CD14-positive monocyte (primary cell): ENCODE data around the gene PSMA6. TPM values are rescaled to one million over a fixed set of nuclear protein-coding genes. Genes with fewer than 3 reads are reported as not detected.

ENCODE experiments used
- DNase-seq, 3 donors: peaks; one replicate each; pipeline ENCODE4 v3.0.0-alpha.2; 2011 to 2022
- H2AFZ ChIP-seq: 2 replicates; pipeline ENCODE4 v1.6.0; 2012; ENCODE audit warnings: mild to moderate bottlenecking, low read depth, low read length, inconsistent platforms; ENCODE audit not compliant: insufficient read depth, poor library complexity, severe bottlenecking
- H3K27ac ChIP-seq, 2 donors: 1 replicate in 1 of 2; 2 replicates in 1 of 2; pipeline ENCODE4 v1.5.1; 2012 to 2013; ENCODE audit warnings: low read length in 2 of 2, control low read depth in 1 of 2, inconsistent platforms in 1 of 2, low read depth in 1 of 2, mild to moderate bottlenecking in 1 of 2
- H3K27me3 ChIP-seq, 2 donors: one replicate each; pipeline versions ENCODE4 v1.6.0 to v1.6.1; 2011 to 2013; ENCODE audit warnings: low read length in 2 of 2; ENCODE audit not compliant: control insufficient read depth in 2 of 2, insufficient read depth in 2 of 2
- H3K36me3 ChIP-seq, 2 donors: replicated peaks in 1 of 2; 1 replicate in 1 of 2; 2 replicates in 1 of 2; pipeline versions ENCODE4 v1.5.1 to v1.6.1; 2012 to 2013; ENCODE audit warnings: low read length in 2 of 2, control low read depth in 1 of 2, inconsistent platforms in 1 of 2, mild to moderate bottlenecking in 1 of 2; ENCODE audit not compliant: insufficient read depth in 2 of 2, control insufficient read depth in 1 of 2
- H3K4me1 ChIP-seq, 2 donors: 1 replicate in 1 of 2; 2 replicates in 1 of 2; pipeline versions ENCODE4 v1.5.1 to v1.6.1; 2012 to 2013; ENCODE audit warnings: low read length in 2 of 2, control low read depth in 1 of 2, inconsistent platforms in 1 of 2, mild to moderate bottlenecking in 1 of 2, moderate library complexity in 1 of 2; ENCODE audit not compliant: insufficient read depth in 2 of 2, control insufficient read depth in 1 of 2
- H3K4me2 ChIP-seq: replicated peaks from 2 replicates; pipeline ENCODE3; 2012; ENCODE audit warnings: low read length, moderate library complexity, mild to moderate bottlenecking; ENCODE audit not compliant: poor library complexity, severe bottlenecking; ENCODE audit errors: extremely low read depth
- H3K4me3 ChIP-seq, 3 experiments: fragments of 200-600 bp in 1 of 3; sonication (generic) in 1 of 3; replicated peaks in 1 of 3; 1 replicate in 2 of 3; 2 replicates in 1 of 3; pipeline ENCODE4 v1.5.1; 2011 to 2013; ENCODE audit warnings: low read length in 3 of 3, mild to moderate bottlenecking in 3 of 3, control low read depth in 2 of 3, low read depth in 2 of 3, inconsistent platforms in 1 of 3, moderate library complexity in 1 of 3
- H3K79me2 ChIP-seq: 2 replicates; pipeline ENCODE4 v1.6.0; 2012; ENCODE audit warnings: mild to moderate bottlenecking, control low read depth, inconsistent platforms, low read length, moderate library complexity; ENCODE audit not compliant: insufficient read depth
- H3K9ac ChIP-seq: 2 replicates; pipeline ENCODE4 v1.6.0; 2017; ENCODE audit warnings: low read length, mild to moderate bottlenecking; ENCODE audit not compliant: insufficient read depth, poor library complexity, severe bottlenecking
- H3K9me3 ChIP-seq, 2 donors: replicated peaks in 1 of 2; 1 replicate in 1 of 2; 2 replicates in 1 of 2; pipeline versions ENCODE4 v1.5.1 to v1.6.1; 2012 to 2013; ENCODE audit warnings: low read length in 2 of 2, control low read depth in 1 of 2; ENCODE audit not compliant: control insufficient read depth in 1 of 2, insufficient read depth in 1 of 2
- H4K20me1 ChIP-seq: 2 replicates; pipeline ENCODE4 v1.6.0; 2012; ENCODE audit warnings: mild to moderate bottlenecking, low read length, control low read depth, moderate library complexity; ENCODE audit not compliant: insufficient read depth
- H3K27ac Mint-ChIP-seq, 7 donors: one replicate each; pipeline ENCODE4 v1.8.0; 2020; ENCODE audit warnings: mild to moderate bottlenecking in 7 of 7, mixed read lengths in 7 of 7, moderate library complexity in 6 of 7, inconsistent platforms in 2 of 7
- H3K27me3 Mint-ChIP-seq, 3 donors: one replicate each; pipeline ENCODE4 v1.8.0; 2021 to 2022; ENCODE audit warnings: low read depth in 3 of 3, mild to moderate bottlenecking in 3 of 3, mixed read lengths in 3 of 3, moderate library complexity in 3 of 3, inconsistent platforms in 1 of 3
- H3K36me3 Mint-ChIP-seq, 2 donors: one replicate each; pipeline ENCODE4 v1.8.0; 2020; ENCODE audit warnings: mixed read lengths in 2 of 2, inconsistent platforms in 1 of 2, mild to moderate bottlenecking in 1 of 2
- H3K4me1 Mint-ChIP-seq: one replicate; pipeline ENCODE4 v1.8.0; 2020; ENCODE audit warnings: mild to moderate bottlenecking, mixed read lengths
- H3K4me3 Mint-ChIP-seq, 2 donors: one replicate each; pipeline ENCODE4 v1.8.0; 2020; ENCODE audit warnings: mild to moderate bottlenecking in 2 of 2, mixed read lengths in 2 of 2, moderate library complexity in 1 of 2
- H3K9me3 Mint-ChIP-seq, 7 donors: one replicate each; pipeline ENCODE4 v1.8.0; 2020 to 2022; ENCODE audit warnings: mixed read lengths in 7 of 7, mild to moderate bottlenecking in 6 of 7, moderate library complexity in 6 of 7, inconsistent platforms in 2 of 7
- CTCF ChIP-seq: fragments of 200-600 bp; IDR thresholded peaks from one replicate; pipeline ENCODE4 v1.8.0; 2022; ENCODE audit warnings: antibody characterized with exemption, mild to moderate bottlenecking
- WGBS: methylation state at CpG from one replicate; pipeline ENCODE4 v1.1.5; 2013; ENCODE audit warnings: missing lambda C conversion rate; ENCODE audit not compliant: insufficient coverage; 5-methylcytosine and 5-hydroxymethylcytosine counted together
- intact Hi-C, 2 donors: fragments of 100-400 bp; cut with micrococcal nuclease; formaldehyde crosslinking; loops; one replicate each; pipeline versions ENCODE4 v1.15.0 to v1.15.1; 2023
- polyA plus RNA-seq, 3 donors: library from polyadenylated mRNA; depleted of rRNA in 1 of 3; unstranded in 2 of 3; stranded (reverse) in 1 of 3; fragments of 300-500 nt in 2 of 3; fragments of >200 nt in 1 of 3; fragmentation: Illumina TruSeq in 2 of 3; gene quantifications; 1 replicate in 2 of 3; 2 replicates in 1 of 3; pipeline ENCODE4 v1.2.3, GENCODE V29; 2012 to 2021

PSMA6 gene
- polyA plus RNA-seq, 3 donors, result 144 to 572 (median 480) TPM

- no peaks in the 10 kb centered on the region for H3K9me3 Mint-ChIP-seq
- Histone ChIP-seq H3K4me1 (peaks cover 13 to 32% of the 10 kb centered on the region in 2 donors), H3K4me3 (no peak overlapping the region), H3K27me3 (no peaks in the 10 kb centered on the region), H3K9ac (no peak overlapping the region), H2AFZ (no peak overlapping the region), H3K79me2 (peaks cover 87% of the 10 kb centered on the region), H4K20me1 (peaks cover 82% of the 10 kb centered on the region), H3K27ac (no peak overlapping the region), H3K36me3 (peaks cover 30 to 49% of the 10 kb centered on the region in 2 donors), H3K4me2 (no peak overlapping the region), H3K9me3 (no peaks in the 10 kb centered on the region)
- H3K27me3 Mint-ChIP-seq, result no peaks in the 10 kb centered on the region
- intact Hi-C loops, result loop anchor here in 1 of 2 donors (10.0 kb wide), 1 partner anchor 261 kb away; the partner anchor contains the start of gene FAM177A1
- H3K27ac Mint-ChIP-seq, result peak overlapping the region in 4 of 7 donors; percentile 35 to 84 (median 60)
- H3K4me3 Mint-ChIP-seq, result no peak overlapping the region
- H3K36me3 Mint-ChIP-seq, result peaks cover 41 to 52% of the 10 kb centered on the region in 2 donors
- DNase-seq, result no peak
- peaks cover 27% of the 10 kb centered on the region for H3K4me1 Mint-ChIP-seq
- no peak for TF ChIP-seq CTCF
- WGBS, result no CpG with 5 or more reads among the region's 5 CpGs
Observed at GRCh38 chr14:35306114-35306513, 13.9 kb downstream of the PSMA6 start.

DNA sequence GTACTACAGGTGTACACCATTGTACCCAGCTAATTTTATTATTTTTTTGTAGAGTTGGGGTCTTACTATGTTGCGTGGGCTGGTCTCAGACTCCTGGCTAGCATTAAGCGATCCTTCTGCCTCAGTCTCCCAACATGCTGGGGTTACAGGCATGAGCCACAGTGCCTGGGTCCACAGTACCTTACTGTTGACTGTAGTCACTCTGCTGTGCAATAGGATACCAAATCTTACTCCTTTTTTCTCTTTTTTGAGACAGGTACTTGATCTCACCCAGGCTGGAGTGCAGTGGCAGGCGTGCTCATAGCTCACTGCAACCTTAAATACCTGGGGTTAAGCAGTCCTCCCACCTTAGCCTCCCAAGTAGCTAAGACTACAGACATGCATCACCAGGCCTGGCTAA lies 25.6 kb downstream of the PSMA6 start:
- H3K4me1 Mint-ChIP-seq, result peaks cover 9% of the 10 kb centered on the region
- Histone ChIP-seq H3K79me2 (no peaks in the 10 kb centered on the region), H3K4me2 (no peak overlapping the region), H2AFZ (no peak overlapping the region), H3K9me3 (no peaks in the 10 kb centered on the region), H3K36me3 (peaks cover 62 to 70% of the 10 kb centered on the region in 2 donors), H3K9ac (no peak overlapping the region), H4K20me1 (peaks cover 4% of the 10 kb centered on the region), H3K4me3 (no peak overlapping the region), H3K27ac (peak overlapping the region in 1 of 2 donors; percentile 1), H3K4me1 (peaks cover 7% of the 10 kb centered on the region in 2 donors), H3K27me3 (no peaks in the 10 kb centered on the region)
- H3K4me3 Mint-ChIP-seq, result no peak overlapping the region
- TF ChIP-seq CTCF, result no peak
- no CpG with 5 or more reads among the region's 3 CpGs for WGBS
- intact Hi-C loops, result no loop called here
- no peak for DNase-seq
- peaks cover 50 to 61% of the 10 kb centered on the region in 2 donors for H3K36me3 Mint-ChIP-seq
- H3K9me3 Mint-ChIP-seq, result no peaks in the 10 kb centered on the region
- no peaks in the 10 kb centered on the region for H3K27me3 Mint-ChIP-seq
- peak overlapping the region in 1 of 7 donors; percentile 44 for H3K27ac Mint-ChIP-seq
